Activated naive CD4-positive, alpha-beta T cell treated with anti-CD3 and anti-CD28 coated beads, Interleukin-2, amount 50 U/mL, for 24 hours (primary cell): ENCODE measurements around the gene GNPNAT1.
"Not testable (repeated sequence)": the region's sequence is repeated elsewhere in the genome, so short reads cannot be mapped to it uniquely, and the experiment has no call there.

Source experiments
- H3K27ac Mint-ChIP-seq: one replicate; pipeline ENCODE4 v1.8.0; 2021; ENCODE audit warnings: mild to moderate bottlenecking, mixed read lengths
- H3K27me3 Mint-ChIP-seq: one replicate; pipeline ENCODE4 v1.8.0; 2021; ENCODE audit warnings: mixed read lengths
- H3K36me3 Mint-ChIP-seq: one replicate; pipeline ENCODE4 v1.8.0; 2021; ENCODE audit warnings: mixed read lengths
- H3K4me1 Mint-ChIP-seq: one replicate; pipeline ENCODE4 v1.8.0; 2021; ENCODE audit warnings: mixed read lengths
- H3K4me3 Mint-ChIP-seq: one replicate; pipeline ENCODE4 v1.8.0; 2021; ENCODE audit warnings: mild to moderate bottlenecking, mixed read lengths
- H3K9me3 Mint-ChIP-seq: one replicate; pipeline ENCODE4 v1.8.0; 2021; ENCODE audit warnings: mixed read lengths

The GNPNAT1 gene

GRCh38 chr14:52762923-52763322 is 28.5 kb downstream of the GNPNAT1 start:
- H3K4me1 Mint-ChIP-seq, result peaks cover 23% of the 10 kb centered on the region
- H3K4me3 Mint-ChIP-seq, H3K27ac Mint-ChIP-seq, H3K9me3 Mint-ChIP-seq, H3K27me3 Mint-ChIP-seq: not testable (repeated sequence)
- H3K36me3 Mint-ChIP-seq, result peaks cover 14% of the 10 kb centered on the region

DNA sequence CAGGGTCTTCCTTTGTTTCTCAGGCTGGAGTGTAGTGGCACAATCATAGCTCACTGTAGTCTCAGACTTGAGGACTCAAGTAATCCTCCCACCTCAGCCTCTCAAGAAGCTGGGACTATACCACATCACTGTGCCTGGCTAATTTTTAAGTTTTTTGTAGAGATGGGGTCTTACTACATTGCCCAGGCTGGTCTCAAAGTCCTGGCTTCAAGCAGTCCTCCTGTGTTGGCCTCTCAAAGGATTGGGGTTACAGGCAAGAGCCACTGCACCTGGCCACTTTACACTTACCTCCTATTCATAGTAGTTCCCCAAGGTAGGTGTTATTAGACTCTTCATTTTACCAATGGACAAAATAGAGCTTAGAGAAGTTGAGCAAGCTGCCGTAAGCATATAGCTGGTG is 32.3 kb downstream of the GNPNAT1 start:
- Mint-ChIP-seq H3K27ac (no peak overlapping the region), H3K4me1 (peaks cover 16% of the 10 kb centered on the region), H3K9me3 (no peaks in the 10 kb centered on the region), H3K36me3 (peaks cover 12% of the 10 kb centered on the region), H3K4me3 (no peak overlapping the region), H3K27me3 (no peaks in the 10 kb centered on the region)

- Mint-ChIP-seq H3K9me3 (no peaks in the 10 kb centered on the region), H3K27ac (no peak overlapping the region), H3K36me3 (peaks cover 3% of the 10 kb centered on the region), H3K27me3 (no peaks in the 10 kb centered on the region), H3K4me3 (no peak overlapping the region), H3K4me1 (peaks cover 4% of the 10 kb centered on the region)
These were observed 35.6 kb downstream of the GNPNAT1 start for GRCh38 chr14:52755607-52756316.

GRCh38 chr14:52748647-52749292 is 42.6 kb downstream of the GNPNAT1 start:
- Mint-ChIP-seq H3K4me3 (no peak overlapping the region), H3K9me3 (no peaks in the 10 kb centered on the region), H3K36me3 (peaks cover 10% of the 10 kb centered on the region)

GRCh38 chr14:52741865-52742264 is 49.5 kb downstream of the GNPNAT1 start:
- Mint-ChIP-seq H3K4me3 (peak overlapping the region; percentile 84), H3K27me3 (no peaks in the 10 kb centered on the region), H3K36me3 (peaks cover 20% of the 10 kb centered on the region), H3K4me1 (peaks cover 80% of the 10 kb centered on the region), H3K9me3 (no peaks in the 10 kb centered on the region), H3K27ac (peak overlapping the region; percentile 93)

More at GRCh38 chr14:52748647-52749292, 42.6 kb downstream of the GNPNAT1 start:
- Mint-ChIP-seq H3K27ac (no peak overlapping the region), H3K4me1 (peaks cover 51% of the 10 kb centered on the region), H3K27me3 (no peaks in the 10 kb centered on the region)

- Mint-ChIP-seq H3K36me3 (peaks cover 20% of the 10 kb centered on the region), H3K4me3 (no peak overlapping the region), H3K9me3 (no peaks in the 10 kb centered on the region), H3K4me1 (peaks cover 83% of the 10 kb centered on the region), H3K27ac (peak overlapping the region; percentile 59), H3K27me3 (no peaks in the 10 kb centered on the region)
These were observed 50.7 kb downstream of the GNPNAT1 start for GRCh38 chr14:52740751-52741150.

GRCh38 chr14:52738409-52738808 is 53.0 kb downstream of the GNPNAT1 start:
- H3K4me3 Mint-ChIP-seq, result no peak overlapping the region

GRCh38 chr14:52735921-52736489 is 55.4 kb downstream of the GNPNAT1 start:
- H3K27ac Mint-ChIP-seq, result peak overlapping the region; percentile 82
- H3K4me1 Mint-ChIP-seq, result peaks cover 82% of the 10 kb centered on the region
- peak overlapping the region; percentile 15 for H3K4me3 Mint-ChIP-seq
- H3K9me3 Mint-ChIP-seq, result no peaks in the 10 kb centered on the region
- peaks cover 32% of the 10 kb centered on the region for H3K36me3 Mint-ChIP-seq
- H3K27me3 Mint-ChIP-seq, result no peaks in the 10 kb centered on the region

More at GRCh38 chr14:52738409-52738808, 53.0 kb downstream of the GNPNAT1 start:
- Mint-ChIP-seq H3K27me3 (no peaks in the 10 kb centered on the region), H3K9me3 (no peaks in the 10 kb centered on the region), H3K36me3 (peaks cover 27% of the 10 kb centered on the region), H3K27ac (peak overlapping the region; percentile 47), H3K4me1 (peaks cover 84% of the 10 kb centered on the region)

DNA sequence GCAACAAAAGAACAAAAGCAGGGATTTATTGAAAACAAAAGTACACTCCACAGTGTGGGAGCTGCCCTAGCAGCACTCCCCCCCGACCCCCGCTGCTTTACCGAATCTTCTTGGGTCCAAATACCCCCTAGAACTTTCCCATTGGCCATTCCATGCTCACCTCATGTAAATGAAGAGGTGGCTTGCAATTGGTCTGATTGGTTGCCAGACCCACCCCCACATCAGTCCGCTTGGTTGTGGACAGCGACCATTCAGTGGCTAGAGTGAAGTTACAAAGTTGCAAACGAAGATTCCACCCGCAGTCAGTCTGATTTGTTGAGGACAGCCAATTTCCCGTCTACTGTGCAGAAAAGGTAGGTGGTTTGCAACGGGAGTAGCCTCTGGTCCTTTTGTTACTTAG is 57.6 kb downstream of the GNPNAT1 start:
- Mint-ChIP-seq H3K27me3 (no peaks in the 10 kb centered on the region), H3K4me3 (no peak overlapping the region), H3K36me3 (peaks cover 24% of the 10 kb centered on the region), H3K9me3 (no peaks in the 10 kb centered on the region), H3K27ac (peak overlapping the region; percentile 38), H3K4me1 (peaks cover 71% of the 10 kb centered on the region)

- H3K36me3 Mint-ChIP-seq, result peaks cover 17% of the 10 kb centered on the region
- H3K27ac Mint-ChIP-seq, result peak overlapping the region; percentile 94
- no peaks in the 10 kb centered on the region for H3K27me3 Mint-ChIP-seq
- peak overlapping the region; percentile 96 for H3K4me3 Mint-ChIP-seq
- H3K4me1 Mint-ChIP-seq, result peaks cover 49% of the 10 kb centered on the region
- no peaks in the 10 kb centered on the region for H3K9me3 Mint-ChIP-seq
These were observed 60.7 kb downstream of the GNPNAT1 start for GRCh38 chr14:52730709-52731111.

GRCh38 chr14:52729925-52730708 is 61.3 kb downstream of the GNPNAT1 start, which contains the start of gene STYX:
TSS of gene STYX (plus strand) at chr14:52730166. CDS start at chr14:52730475, 309 bp downstream.
- Mint-ChIP-seq H3K4me1 (peaks cover 43% of the 10 kb centered on the region), H3K27ac (peak within 1 kb of the TSS; percentile 94), H3K9me3 (no peaks in the 10 kb centered on the region), H3K36me3 (peaks cover 17% of the 10 kb centered on the region), H3K4me3 (peak within 1 kb of the TSS; percentile 96), H3K27me3 (no peaks in the 10 kb centered on the region)

DNA sequence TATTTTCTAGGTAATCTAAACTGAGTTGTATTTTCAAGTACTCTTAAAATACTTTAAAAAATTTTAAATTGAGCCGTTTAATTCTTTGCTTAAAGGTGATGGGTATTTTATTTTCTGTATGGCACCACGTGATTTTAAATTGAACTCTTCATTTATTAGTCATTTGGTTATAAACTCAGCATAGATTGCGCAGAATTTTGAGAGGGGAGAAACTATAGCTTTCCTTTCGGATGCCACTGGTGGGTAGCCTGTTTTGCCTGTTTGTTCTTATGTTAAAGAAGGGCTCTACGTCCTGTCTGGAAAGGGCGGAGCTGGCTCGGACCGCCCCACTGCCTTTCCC is 61.9 kb downstream of the GNPNAT1 start:
- Mint-ChIP-seq H3K4me1 (peaks cover 40% of the 10 kb centered on the region), H3K27me3 (no peaks in the 10 kb centered on the region), H3K36me3 (peaks cover 19% of the 10 kb centered on the region), H3K9me3 (no peaks in the 10 kb centered on the region), H3K4me3 (peak overlapping the region; percentile 96), H3K27ac (peak overlapping the region; percentile 94)

GRCh38 chr14:52729035-52729434 is 62.4 kb downstream of the GNPNAT1 start:
- Mint-ChIP-seq H3K36me3 (peaks cover 16% of the 10 kb centered on the region), H3K4me1 (peaks cover 36% of the 10 kb centered on the region), H3K27ac (peak overlapping the region; percentile 68)
- H3K27me3 Mint-ChIP-seq, H3K4me3 Mint-ChIP-seq, H3K9me3 Mint-ChIP-seq: not testable (repeated sequence)

DNA sequence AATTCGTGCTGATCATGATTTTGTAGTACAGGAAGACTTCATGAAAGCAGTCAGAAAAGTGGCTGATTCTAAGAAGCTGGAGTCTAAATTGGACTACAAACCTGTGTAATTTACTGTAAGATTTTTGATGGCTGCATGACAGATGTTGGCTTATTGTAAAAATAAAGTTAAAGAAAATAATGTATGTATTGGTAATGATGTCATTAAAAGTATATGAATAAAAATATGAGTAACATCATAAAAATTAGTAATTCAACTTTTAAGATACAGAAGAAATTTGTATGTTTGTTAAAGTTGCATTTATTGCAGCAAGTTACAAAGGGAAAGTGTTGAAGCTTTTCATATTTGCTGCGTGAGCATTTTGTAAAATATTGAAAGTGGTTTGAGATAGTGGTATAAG is 63.9 kb downstream of the GNPNAT1 start:
- not testable (repeated sequence) for H3K9me3 Mint-ChIP-seq, H3K4me3 Mint-ChIP-seq, H3K27ac Mint-ChIP-seq, H3K27me3 Mint-ChIP-seq
- peaks cover 13% of the 10 kb centered on the region for H3K36me3 Mint-ChIP-seq
- peaks cover 36% of the 10 kb centered on the region for H3K4me1 Mint-ChIP-seq
